ENCODE data around the gene SH3RF3.

SH3RF3 gene

DNA sequence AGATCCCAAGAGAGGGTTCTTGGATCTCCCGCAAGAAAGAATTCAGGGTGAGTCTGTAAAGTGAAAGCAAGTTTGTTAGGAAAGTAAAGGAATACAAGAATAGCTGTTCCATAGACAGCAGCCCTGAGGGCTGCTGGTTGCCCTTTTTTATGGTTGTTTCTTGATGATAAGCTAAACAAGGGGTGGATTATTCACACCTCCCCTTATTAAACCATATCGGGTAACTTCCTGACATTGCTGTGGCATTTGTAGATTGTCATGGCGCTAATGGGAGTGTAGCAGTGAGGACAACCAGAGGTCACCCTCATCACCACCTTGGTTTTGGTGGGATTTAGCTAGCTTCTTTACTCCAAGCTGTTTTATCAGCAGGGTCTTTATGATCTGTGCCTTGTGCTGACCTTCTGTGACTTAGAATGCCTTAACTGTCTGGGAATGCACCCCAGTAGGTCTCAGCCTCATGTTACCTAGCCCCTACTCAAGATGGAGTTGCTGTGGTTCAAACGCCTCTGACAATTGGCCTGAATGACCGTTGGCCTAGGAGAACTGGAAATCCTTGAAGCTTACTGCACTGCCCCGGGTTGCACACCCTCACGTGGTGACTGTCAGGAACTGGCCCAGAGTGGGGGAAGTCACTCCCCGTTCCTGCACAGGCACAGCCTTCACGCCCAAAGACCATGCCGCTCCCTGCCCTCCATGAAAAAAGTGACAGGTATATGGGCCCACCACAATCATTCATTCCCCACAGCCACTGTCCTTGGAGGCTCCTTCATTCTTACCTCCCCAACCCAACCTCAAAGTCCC, 347.8 kb downstream of the SH3RF3 start:
- no peak for DNase-seq (ENCODE audit: low read depth)

DNA sequence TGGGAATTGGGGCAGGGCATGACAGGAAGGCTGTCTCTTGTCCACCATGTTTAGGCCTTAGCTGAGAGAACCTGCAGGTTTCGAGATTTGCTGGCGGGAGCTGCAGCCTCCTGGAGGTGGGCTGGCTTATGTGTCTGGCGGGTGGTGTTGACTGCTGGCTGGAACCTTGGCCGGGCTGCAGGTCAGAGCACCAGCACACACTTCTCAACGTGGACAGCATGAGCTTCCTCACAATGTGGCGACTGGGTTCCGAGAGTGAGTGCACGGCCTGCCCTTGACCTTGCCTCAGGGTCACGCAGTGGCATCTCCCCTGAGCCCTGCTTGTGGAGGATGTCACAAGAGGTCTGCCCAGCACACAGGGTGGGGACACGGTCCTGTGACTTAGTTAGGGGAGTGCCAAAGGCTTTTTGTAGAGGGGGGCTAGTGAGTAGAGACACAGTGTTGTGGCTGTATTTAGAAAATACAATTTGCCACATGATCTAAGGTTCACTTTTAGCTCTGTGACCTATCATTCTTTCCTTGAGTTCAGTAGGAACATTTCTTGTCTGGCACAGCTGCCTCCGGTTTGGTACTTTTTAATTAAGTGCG, 350.0 kb downstream of the SH3RF3 start:
- no peak for DNase-seq (ENCODE audit: low read depth)

GRCh38 chr2:109479804-109480203, 350.8 kb downstream of the SH3RF3 start:
- DNase-seq (ENCODE audit: low read depth): no peak

DNA sequence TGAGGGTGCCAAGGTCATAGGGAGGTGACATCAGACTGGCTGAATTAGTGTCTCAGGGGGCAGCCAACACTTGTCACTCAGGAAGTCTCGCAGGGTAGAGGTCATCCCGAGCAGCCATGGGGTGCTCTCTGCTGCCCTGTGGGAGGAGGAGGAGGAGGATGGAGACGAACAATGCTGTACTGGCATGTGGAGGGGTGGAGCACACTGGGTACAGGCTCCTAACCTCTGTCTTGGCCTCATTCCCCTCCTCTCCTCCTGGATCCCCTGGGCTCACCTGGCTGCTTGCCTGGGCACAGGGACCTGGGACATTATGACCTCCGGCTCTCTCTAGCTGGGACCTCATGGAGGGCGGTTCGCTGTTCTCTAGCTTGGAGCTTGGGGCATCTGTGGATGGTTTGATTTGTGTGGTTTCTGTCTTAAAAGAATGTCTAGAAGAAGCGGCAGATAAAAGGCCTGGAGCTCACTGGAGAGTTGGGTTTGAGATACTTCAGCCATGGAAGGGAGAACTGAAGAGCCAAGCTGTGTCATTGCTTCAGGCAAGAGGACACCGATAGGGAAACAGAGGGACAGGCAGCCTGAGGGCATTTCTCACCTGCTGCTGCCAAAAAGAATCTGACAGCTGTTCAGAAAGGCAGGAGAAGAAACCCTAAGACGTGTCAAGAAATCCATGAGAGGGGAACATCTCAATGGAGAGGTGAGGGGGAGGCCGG, 351.6 kb downstream of the SH3RF3 start:
- no peak for DNase-seq (ENCODE audit: low read depth)

DNA sequence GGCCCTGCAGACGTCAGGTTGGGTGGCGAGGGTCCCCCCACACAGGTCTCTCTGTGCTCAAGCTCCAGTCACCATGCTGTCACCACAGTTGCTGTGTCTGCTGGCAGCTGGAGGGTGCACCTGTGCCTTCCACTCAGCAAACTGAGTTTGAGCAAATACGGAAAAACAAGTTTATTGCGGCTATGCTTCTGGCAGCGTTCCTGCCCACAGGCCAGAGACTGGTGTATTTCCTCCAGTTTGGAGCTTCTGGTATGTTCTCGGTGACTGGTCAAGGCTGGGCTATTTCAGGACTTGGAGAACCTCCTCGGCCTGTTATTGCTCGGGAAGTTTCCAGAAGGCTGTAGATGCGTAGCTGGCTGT, 352.2 kb downstream of the SH3RF3 start:
- DNase-seq (ENCODE audit: low read depth): no peak

- DNase-seq (ENCODE audit: low read depth): no peak
These were observed 352.6 kb downstream of the SH3RF3 start for GRCh38 chr2:109481599-109481998.

- no peak for DNase-seq (ENCODE audit: low read depth)
These were observed 353.4 kb downstream of the SH3RF3 start for GRCh38 chr2:109482361-109482861.

GRCh38 chr2:109486711-109487535, 357.9 kb downstream of the SH3RF3 start:
- DNase-seq (ENCODE audit: low read depth): no peak

GRCh38 chr2:109487536-109487869, 358.5 kb downstream of the SH3RF3 start:
- DNase-seq (ENCODE audit: low read depth): no peak

GRCh38 chr2:109487871-109488655, 359.1 kb downstream of the SH3RF3 start:
- DNase-seq (ENCODE audit: low read depth): no peak

DNA sequence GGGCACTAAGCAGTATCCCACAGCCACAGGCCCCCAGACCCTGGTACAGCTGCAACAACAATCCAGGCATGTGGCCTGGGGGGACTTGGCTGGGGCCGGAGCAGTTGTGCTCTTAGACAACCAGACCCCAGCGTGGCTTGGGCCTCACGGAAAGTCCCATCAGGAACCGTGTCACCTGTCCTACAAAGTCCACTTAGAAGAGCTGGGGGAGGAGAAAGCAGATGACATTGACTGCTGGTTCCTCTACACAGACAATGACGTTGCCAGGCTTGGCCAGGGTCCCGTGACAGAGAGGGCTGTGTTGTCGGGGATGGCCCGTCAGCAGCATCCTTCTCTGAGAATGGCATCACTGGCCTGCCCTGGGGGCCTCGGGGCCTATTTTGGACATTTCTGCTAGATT, 360.3 kb downstream of the SH3RF3 start:
- DNase-seq (ENCODE audit: low read depth): no peak

DNA sequence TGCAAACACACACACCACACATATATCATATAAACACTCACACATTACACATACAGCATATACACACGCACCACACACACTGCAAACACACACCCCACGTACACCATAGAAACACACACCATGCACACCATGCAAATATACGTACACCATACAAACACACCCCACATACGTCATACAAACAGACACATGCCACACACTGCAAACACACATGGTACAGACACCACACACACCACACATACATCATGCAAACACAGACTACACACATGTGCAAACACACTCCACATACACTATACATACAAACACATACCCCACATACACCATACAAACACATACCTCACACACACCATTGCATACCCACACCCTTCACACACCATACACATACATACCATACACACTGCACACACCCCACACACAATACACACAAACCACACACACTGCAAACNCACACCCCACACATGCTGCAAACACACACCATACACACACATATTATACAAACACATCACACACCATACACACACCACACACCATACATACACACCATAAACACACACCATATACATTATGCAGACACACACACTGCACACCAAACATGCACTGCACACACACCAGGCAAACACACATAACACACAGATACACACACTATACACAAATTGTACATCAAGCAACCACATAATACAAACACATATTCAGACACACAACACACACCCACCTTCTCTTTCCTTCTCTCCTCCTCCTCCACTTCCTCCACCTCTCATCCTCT, 364.4 kb downstream of the SH3RF3 start:
- DNase-seq (ENCODE audit: low read depth): no peak

DNA sequence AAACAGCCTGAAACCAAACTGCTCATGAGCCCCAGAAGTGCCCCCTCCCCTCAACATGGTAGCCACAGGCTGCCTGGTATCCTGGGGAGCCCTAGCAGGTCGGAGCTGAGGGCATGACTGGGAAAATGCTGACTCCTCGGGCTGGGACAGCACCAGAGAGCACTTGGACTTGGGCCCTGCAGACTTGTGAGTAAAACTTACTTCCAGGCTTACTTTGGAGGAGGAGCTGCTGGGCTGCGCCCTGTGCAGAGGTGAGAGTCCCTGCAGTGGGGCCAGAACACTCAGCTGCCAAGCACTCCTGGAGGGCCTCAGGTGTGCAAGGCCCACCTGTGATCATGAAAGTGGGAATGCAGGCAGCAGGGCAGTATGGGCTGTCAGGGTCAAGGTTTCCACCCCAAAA, 365.3 kb downstream of the SH3RF3 start:
- no peak for DNase-seq (ENCODE audit: low read depth)

DNA sequence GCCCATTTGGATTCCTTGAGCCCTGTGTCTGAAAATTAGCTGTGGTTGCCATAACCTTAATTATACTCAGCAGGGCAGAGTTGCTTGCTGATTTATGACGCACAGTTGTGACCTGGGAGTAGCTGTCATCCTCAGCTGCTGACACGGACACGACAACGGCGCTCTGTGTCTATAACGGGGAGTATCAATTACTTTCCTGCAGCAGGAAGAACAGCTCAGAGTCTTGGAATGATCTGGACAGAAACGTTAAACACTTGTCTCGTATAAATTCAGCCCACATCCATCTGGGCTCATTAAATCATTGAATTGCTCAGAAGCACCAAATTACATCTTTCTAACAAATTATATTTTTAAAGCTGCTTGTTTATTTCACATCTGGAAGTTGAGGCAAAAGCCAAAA, 368.5 kb downstream of the SH3RF3 start:
- no peak for DNase-seq (ENCODE audit: low read depth)

GRCh38 chr2:109497911-109498870, 369.2 kb downstream of the SH3RF3 start:
- DNase-seq (ENCODE audit: low read depth): no peak

DNA sequence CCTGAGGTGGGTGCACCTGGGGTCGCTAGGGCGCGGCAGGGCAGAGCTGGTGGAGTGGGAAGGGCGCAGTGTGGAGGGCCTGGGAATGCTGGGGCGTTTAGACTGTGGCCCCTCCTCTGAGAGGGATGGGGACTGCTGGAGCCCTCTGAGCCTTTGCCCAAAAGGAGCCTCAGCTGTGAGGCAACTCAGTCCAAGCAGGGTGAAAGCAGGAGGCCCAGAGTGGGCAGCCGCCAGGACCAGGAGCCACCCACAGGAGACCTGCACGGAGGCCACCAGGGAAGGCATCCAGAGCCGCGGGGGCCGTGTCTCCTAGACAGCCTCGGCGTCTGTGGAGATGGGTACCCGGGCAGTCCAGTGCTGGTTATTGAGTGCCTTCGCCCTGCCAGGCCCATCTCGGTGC, 369.9 kb downstream of the SH3RF3 start:
- DNase-seq (ENCODE audit: low read depth): no peak

DNA sequence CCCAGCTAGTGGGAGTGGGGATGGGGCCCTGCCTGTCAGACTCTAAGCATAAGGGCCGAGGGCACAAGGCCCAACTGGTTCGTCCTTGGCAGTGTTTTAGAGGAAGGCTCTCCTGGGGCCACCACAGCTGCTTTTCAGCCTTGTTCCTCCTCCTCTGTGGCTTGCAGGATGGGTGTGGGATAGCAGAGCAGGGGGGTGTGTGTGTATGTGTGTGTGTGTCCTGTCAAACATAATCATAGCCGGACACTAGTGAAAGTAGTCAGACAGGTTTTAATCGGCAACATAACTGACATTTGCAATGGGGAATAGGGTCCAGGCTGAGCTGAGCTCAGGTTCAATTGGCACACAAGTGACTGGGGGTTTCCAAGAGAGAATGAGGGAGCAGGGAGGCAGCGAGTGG, 370.6 kb downstream of the SH3RF3 start:
- no peak for DNase-seq (ENCODE audit: low read depth)

GRCh38 chr2:109500910-109501309, 371.9 kb downstream of the SH3RF3 start:
- DNase-seq (ENCODE audit: low read depth): no peak

- no peak for DNase-seq (ENCODE audit: low read depth)
These were observed 372.5 kb downstream of the SH3RF3 start for GRCh38 chr2:109501461-109501860.

- no peak for DNase-seq (ENCODE audit: low read depth)
These were observed 374.2 kb downstream of the SH3RF3 start for GRCh38 chr2:109503191-109503590.

Measured in activated T-helper 1 cell treated with Interleukin-2 at 50 U/mL for 16 hours (primary cell).